T follicular helper cell (primary cell): ENCODE measurements around the gene ACTR8.
"Not testable (repeated sequence)": the region's sequence is repeated elsewhere in the genome, so short reads cannot be mapped to it uniquely, and the experiment has no call there.

Source experiments
- DNase-seq: peaks from one replicate; pipeline ENCODE4 v3.0.0-alpha.2; 2020; ENCODE audit warnings: low read depth
- total RNA-seq, 2 experiments: gene quantifications; one replicate each; lab custom pipeline; 2026; lab: John Stamatoyannopoulos, UW

The ACTR8 gene, protein sequence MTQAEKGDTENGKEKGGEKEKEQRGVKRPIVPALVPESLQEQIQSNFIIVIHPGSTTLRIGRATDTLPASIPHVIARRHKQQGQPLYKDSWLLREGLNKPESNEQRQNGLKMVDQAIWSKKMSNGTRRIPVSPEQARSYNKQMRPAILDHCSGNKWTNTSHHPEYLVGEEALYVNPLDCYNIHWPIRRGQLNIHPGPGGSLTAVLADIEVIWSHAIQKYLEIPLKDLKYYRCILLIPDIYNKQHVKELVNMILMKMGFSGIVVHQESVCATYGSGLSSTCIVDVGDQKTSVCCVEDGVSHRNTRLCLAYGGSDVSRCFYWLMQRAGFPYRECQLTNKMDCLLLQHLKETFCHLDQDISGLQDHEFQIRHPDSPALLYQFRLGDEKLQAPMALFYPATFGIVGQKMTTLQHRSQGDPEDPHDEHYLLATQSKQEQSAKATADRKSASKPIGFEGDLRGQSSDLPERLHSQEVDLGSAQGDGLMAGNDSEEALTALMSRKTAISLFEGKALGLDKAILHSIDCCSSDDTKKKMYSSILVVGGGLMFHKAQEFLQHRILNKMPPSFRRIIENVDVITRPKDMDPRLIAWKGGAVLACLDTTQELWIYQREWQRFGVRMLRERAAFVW
- total RNA-seq = 47.2 to 57.5 reads per million in 2 experiments

DNA sequence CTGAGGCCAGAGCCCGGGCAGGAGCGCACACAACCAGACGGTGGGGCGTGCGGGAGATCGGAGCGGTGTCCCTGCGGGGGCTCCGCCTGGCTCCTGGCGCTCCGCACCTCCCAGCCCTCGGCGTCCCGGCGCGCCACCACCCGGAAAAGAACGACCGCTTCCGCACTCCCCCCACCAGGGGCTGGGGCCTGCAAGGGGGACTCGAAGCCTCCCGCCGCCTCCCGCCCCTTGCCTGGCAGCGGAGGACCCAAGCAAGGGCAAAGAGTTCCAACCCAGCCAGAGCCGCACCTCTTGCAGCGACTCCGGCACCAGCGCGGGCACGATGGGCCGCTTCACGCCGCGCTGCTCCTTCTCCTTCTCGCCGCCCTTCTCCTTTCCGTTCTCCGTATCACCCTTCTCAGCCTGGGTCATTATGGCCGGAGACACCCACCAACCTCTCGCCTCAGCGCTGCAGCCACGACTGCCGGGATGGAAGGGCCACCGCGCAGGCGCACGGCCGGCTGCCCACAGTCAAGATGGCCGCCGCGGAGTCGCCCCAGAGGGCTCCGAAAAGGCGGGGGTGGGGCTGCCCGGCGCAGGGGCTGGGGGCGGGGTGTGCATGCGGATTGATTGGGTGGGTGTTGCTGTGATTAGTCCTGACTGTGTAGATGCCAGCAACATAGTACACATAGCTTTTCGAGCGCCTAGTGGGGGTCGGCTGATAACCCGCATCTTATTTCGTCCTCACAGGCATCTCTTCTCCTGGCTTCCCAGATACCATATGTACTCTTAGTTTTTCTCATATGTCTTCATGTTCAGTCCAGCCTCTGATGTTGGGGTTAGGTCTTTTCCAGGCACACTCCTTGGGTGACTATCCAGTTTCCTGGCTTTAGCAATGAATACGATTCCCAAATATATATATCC, at the start of gene ACTR8:
ACTR8 (minus strand) TSS at position 462 of the 903 bp plus-strand sequence; CDS start at position 411, 51 bp downstream.
- peak; percentile 77 for DNase-seq

DNA sequence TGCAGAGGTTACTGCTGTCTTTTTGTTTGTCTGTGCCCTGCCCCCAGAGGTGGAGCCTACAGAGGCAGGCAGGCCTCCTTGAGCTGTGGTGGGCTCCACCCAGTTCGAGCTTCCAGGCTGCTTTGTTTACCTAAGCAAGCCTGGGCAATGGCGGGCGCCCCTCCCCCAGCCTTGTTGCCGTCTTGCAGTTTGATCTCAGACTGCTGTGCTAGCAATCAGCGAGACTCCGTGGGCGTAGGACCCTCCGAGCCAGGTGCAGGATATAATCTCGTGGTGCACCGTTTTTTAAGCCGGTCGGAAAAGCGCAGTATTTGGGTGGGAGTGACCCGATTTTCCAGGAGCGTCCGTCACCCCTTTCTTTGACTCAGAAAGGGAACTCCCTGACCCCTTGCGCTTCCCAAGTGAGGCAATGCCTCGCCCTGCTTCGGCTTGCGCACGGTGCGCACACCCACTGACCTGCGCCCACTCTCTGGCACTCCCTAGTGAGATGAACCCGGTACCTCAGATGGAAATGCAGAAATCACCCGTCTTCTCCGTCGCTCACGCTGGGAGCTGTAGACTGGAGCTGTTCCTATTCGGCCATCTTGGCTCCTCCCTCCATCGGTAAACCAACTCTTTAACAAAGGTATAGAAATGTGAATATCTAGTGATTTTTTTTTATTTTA, 45.4 kb upstream of the ACTR8 start:
- not testable (repeated sequence) for DNase-seq

DNA sequence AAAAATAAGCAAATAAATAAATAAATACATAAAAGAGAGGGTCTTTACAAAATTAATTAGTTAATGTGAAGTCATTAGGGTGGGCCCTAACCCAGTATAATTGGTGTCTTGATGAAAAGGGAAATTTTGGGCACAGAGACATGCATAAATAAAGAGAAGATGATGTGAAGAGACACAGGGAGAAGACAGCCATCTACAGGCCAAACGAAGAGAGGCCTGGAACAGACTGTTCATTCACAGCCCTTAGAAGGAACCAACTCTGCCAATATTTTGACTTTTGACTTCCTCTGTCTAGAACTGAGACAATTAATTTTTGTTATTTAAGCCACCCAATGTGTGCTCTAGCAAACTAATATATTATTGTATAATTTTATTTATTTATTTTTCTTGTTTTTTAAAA, 39.3 kb upstream of the ACTR8 start:
- DNase-seq = no peak

DNA sequence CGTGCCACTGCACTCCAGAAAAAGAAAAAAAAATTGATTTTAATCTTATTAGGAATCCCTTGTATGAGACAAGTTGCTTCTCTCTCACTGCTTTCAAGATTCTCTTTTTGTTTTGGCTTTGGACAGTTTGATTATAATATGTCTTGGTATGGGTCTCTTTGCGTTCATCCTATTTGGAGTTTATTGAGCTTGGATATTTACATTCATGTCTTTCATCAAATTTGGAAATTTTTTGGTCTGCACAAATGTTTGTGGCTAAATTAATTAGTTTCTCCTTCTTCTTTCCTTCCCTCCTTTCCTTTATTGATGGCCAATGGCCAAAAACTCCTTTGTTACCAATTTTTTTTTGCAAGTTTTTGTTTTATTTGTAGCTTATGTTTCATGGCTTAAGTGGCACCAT, 37.8 kb upstream of the ACTR8 start:
- no peak for DNase-seq

DNA sequence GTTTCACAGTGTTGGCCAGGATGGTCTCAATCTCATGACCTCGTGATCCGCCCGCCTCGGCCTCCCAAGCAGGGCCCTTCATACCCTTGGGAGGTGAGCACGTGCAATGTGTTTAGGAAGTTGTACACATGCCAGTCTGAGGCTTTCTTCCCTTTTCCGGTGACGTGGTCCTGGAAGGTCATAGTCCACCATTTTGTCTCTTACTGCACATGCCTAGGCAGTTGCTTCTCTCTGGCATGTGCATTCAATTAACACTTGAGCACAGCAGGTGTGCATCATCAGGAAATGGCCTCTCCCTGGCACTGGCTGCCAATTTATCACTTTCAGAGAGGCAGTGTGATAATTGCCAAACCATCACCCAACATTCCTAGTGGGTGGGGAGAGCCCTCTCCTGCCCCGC, 31.4 kb upstream of the ACTR8 start:
- DNase-seq = no peak

DNA sequence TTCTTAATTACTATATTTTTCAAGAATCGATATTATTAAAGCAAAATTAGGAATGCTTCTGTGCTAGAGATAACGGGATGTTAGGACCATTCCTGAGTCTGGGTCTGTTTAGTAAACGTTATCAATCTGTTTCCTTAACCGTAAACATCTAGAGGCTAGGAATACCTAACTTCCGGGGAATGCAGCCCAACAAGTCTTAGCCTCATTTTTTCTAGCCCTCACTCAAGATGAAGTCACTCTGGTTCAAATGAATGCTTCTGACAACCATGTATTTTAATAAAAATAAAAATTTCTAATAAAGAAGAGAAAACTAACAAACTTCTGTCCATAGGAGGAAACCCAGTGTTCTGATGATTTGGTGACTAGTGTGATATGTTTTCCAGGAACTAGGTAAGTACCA, 20.8 kb upstream of the ACTR8 start:
- no peak for DNase-seq

DNA sequence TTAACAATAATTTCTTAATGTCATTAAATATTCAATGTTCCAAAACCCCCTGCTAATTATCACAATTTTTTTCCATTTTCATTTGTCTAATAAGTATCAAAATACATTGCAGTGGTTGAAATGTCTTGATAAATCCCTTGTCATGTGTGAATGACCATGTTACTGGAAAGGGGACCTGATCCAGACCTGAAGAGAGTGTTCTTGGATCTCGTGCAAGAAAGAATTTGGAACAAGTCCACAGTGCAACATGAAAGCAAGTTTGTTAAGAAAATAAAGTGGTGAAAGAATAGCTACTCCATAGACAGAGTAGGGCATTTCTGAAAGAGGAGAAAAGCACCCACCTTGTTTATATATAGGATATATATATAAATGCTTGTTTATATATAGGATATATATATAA, 20.1 kb upstream of the ACTR8 start:
- no peak for DNase-seq

DNA sequence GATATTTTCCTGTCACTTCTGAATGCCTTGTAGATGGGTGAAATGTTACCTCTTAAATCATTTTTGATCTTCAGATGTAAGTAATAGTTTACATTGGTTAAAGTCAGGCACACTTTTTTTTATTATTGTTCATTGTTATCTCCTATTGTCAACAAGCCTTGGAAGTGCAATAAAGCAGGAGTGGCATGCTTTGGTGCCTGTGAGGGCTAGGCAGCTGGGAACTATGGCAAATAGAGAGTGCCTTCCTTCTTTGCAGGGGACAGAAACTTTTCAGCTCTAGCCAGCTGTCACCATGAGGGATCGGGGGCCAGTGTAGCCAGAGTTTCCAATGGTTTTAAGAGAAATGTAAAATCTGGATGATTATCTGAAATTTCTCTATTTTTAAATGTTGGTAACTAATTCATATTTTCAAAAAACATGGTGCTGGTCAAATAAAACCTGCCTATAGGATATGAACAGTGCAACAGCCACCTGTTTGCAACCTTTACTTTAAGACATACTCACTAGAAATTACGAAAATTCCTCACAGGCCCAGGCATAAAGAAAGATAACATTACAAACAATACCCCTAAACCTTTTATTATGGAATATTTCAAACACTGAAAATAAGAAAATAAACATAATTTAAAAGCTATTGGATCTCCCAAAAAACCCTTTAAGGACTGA, 18.8 kb upstream of the ACTR8 start:
- no peak for DNase-seq

DNA sequence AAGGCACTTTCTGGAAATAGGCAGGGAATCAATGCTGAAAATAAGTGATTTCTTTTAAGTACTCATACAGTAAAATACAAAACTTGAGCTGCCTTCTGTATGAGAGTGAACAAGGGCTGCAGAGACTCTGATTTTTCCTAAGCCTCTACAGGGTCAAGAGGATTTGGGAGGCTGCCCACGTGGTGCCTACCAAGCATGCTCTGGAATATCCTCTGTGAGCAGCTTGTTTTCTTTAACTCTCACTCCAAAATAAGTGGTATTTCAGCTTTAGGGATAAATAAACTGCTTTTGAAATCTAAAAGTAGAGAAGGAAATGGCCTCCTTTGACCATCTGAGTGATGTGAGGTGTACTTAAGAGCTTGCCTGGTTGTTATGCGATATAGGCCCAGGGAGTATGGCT, 17.8 kb upstream of the ACTR8 start:
- no peak for DNase-seq

DNA sequence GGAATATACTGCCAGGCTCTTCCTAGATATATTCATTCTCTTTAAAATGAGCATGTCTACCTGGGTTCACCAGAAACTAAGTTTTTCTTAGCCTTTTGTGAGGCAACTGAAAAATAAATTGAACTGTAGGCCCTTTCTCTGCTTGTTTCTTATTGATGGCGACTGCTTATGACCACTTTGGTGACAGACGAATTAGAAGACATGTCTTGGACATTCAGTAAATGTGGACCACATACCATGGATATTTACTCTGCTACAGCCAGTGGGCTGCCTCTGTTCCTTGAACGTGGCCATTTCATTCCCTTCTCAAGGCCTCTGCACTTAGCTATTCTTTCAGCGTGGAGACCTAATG, 10.3 kb upstream of the ACTR8 start:
- DNase-seq = no peak

DNA sequence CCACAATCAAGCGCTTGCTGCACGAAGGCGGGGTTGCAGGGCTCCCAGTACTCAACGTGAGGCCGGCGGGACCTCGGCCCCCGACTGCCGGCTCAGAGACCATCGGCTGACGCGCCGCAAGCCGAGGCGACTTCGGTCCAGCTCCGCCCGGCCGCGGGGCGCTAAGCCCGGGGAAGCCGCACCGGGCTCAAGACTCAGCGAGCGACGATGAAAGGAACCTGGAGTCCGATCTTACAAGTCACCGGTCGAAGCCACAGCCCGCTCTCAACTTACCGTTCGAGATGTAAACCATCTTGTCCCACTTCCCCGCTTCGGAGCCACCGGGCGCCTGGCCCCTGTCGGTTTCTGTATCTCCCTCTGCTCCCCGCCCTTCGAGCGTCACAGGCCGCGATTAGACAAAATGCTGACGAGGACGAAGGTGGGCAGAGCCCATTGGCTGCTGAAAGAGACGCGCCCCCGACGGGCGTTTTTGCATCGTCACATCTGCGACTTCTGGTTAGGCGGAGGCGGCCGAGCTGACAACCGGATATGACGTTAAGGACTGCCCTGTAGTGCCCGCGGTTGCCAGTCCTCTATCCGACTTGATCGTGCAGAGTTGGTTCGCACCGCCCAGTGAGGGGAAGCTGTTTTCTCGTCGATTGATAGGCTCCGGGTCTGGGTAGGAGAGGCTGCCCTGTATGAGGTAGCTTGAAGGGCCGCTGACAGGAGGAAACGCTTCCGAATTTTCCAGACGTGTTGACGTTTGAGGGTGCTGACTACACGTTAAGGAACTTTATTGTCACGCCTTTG, 9.7 kb upstream of the ACTR8 start, which contains the start of gene SELENOK:
SELENOK (minus strand) TSS at position 363 of the 789 bp plus-strand sequence.
- DNase-seq = peak; percentile 96

DNA sequence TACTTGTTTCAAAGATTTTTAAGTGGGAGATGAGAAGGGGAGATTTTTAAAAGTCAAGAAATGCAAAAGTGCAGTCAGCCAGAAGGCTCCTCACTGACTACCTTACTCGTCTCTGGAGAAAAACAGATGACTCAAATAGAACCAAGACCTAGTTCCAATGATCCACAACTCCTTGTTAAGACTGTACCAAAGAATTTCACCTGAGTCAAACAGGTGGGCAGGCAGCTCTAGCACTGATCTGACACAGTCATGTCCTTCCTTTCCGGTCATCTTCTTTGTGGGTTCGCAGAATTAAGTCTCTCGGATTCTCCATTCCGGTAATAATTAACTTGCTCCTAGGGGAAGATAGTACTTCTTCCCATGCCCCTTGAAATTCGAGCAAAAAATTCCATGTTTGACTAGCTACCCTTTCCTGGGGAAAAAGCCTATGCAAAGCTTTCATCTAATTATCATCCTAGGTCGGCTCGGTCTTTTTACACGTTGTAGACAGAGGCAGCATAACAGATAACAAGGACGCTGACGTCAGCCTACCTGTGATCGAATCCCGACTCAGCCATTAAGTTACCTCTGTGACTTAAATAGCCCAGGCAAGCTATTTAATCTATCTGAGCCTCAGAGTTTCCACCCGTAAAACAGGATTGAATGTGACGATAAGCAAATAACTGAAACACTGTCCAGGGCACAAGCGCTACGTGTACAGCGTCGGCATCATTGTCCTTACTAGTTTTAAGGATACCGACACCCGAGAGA, 8.9 kb upstream of the ACTR8 start:
- DNase-seq = peak; percentile 67

DNA sequence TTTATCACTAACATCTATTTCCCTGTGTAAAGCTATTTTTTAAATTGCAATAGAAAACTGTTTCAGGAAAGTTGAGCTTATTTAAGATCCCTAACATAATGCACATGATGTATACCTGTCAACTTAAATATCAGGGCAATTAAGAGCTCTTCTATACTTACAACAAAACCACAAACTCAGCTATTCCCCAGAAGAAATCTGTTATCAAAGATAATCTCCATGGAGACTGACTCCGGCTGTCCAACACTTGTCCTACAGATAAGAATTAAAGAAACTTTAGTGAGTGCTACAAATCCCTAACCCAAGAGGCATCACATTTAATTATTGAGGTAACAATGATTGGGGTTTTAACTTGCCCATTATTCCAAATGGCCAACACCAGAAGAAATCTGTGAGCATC, 6.3 kb upstream of the ACTR8 start:
- no peak for DNase-seq

DNA sequence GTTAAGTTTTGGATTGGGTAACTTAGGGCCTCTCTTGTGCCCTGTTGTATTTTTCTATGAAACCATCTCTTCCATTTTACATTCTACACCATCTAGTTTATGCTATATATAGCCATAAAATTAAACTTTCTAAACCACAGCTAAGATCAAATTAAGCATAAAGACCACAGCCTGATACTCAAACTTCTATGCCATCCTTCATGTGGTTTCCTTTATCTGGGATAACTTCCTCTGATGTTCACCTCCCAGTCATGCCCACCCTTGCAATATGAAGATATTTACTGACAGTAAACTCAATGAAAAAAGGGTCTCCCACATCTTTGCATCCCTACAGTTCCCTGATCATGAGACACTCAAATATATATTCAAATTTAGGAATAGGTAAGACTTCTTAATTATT, 5.5 kb upstream of the ACTR8 start:
- no peak for DNase-seq

DNA sequence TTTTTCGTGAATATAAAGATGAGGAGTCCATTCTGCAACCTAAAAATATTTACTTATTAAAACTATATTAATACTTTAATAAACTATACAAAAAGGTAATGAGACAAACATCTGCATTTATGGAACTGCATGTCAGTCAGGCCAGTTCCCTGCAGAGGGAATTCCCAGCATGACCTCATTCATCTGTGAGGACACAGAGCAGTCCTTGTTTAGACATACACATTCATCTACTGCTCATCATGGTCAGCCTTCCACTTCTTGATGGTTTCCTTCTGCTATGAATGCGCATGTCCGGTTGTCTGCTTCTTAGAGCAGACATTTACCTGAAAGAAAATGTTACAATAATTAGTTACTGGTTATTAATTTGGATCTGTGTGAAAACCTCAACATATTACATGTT, 3.3 kb upstream of the ACTR8 start:
- DNase-seq = no peak

DNA sequence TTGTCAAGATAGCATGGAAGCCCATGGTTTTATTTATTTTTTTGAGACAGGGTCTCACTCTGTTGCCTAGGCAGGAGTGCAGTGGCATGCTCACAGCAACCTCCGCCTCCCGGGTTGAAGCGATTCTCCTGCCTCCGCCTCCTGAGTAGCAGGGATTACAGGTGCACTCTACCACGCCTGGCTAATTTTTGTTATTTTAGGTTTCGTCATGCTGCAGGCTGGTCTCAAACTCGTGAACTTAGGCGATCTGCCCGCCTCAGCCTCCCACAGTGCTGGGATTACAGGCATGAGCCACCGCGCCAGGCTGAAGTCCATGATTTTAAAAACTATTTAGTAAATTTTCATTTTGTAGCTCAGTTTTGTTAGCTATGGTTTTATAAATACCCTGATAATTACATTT, 2.7 kb upstream of the ACTR8 start:
- no peak for DNase-seq

DNA sequence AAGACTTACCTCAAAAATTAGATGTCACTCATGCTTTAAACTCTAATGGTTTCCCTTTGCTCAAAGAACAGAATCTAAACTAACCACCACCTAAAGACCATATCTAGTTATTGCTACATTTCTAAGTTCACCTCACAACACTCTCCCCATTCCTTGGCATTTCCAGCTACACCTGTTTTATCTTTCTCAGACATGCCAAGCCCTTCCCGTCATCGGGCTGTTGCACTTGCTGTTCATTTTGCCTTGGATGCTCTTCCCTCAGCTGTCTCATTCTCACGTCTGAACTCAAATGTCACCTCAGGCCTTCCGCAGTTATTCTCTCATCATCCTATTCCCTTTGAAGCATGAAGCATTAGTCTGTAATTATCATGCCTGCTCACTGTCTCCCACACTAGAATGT, 1.1 kb upstream of the ACTR8 start:
- DNase-seq = no peak

DNA sequence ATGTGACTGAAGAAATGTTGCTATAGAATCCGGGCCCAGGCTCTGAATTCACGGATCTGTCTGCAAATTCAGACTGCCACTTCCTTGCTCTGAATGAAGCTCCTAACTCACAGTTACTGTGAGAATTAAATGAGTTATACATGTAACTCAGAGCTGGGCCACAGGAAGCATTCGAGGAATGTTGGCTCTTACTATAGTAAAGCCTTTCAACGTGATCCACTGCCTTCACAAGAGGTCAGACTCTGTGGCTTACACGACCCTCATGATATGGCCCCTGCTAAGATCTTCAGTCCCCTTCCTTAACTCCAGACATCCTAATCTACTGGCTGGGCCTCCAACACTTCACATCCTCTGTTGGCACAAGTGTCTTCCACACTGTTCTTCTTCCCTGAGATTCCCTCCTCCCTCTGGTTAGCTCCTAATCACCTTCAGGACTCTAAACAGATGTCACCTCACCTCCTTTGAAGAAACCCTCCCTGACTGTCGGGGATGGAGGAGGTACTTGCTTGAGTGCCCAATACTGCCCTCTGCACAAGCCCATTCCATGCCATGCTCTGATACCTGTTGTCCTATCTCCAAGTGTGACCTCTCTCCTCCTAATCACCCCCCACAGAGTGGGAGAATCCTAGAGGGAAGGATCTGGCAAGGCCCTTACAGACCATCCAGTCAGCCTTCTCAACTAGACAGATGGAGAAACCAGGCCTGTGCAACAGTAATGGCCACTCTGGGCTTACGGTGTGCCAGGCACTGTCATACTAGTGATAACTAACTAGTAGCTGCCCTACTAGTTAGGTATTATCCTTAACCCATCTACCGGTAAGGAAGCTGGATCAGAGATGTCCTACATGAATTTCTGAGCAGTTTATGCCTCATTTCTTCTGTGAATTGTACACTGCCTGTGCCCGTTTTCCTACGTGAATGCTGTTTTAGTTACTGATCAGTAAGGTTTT, 1.3 kb downstream of the ACTR8 start:
- no peak for DNase-seq
